Stimulated activated CD4-positive, alpha-beta T cell treated with anti-CD3 and anti-CD28 coated beads, TNF-alpha, amount 100 ng/mL, for 4 hours (primary cell): ENCODE results near the gene CCDC85C.

Experiments
- DNase-seq, 3 experiments: peaks; one replicate each; pipeline ENCODE4 v3.0.0-alpha.2; 2020; ENCODE audit warnings: low read depth in 3 of 3

CCDC85C gene

DNA sequence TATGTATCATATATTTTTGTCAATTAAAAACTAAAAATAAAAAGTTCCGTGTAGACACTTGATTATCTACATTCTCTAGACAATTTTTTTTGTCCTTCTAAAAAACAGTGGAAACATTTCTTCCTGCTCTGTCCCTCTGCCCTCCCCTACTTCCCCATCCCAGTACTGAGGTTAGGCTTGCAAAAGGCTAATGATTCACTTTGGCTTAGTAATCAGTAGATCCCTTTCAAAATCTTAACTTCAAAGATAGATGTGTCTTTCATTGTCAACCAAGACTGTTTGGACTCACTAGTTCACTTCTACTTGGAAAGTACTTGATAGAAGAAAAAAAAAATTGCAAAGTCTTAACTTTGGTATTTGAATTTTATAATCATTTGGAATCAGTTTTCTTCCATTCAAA is 127.1 kb downstream of the CCDC85C start:
- no peak for DNase-seq

GRCh38 chr14:99475660-99476059 is 128.3 kb downstream of the CCDC85C start:
- no peak for DNase-seq

DNA sequence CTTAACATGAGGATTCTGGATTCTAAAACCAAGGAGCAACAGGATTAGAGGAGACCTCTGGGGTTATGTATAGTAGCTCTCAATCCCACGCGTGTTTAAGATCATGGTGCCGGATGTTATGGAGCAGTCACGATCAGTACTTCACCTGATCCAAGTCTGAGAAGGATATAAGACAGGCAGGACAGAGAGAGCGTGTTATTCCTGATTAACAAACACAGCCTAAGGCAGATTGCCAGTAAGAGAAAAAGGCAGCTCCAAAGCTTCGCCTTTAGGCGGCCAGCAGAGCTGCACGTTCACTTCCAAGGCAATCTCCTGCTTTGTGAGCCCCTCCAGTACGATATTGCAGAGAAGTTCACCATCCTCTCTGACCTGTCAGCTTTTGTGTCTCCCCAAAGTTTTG is 128.8 kb downstream of the CCDC85C start:
- no peak for DNase-seq

DNA sequence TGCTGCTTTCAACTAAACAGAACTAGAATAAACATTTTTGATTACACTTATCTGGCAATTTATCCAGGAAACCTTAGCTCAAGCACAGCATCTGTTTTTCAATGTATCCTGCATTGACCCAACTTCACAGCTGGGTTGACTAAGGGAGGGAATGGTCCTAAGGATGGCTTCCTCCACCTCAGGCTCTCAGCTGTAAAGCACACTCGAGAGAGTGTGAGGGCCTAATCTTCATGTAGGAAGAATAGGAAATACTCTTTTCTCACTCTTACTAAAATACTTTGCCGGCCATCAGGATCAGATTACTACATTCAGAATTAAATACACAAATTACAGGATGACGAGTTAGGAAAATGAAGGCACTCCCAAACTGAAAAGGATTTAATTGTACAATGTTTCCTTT is 130.5 kb downstream of the CCDC85C start:
- no peak for DNase-seq

DNA sequence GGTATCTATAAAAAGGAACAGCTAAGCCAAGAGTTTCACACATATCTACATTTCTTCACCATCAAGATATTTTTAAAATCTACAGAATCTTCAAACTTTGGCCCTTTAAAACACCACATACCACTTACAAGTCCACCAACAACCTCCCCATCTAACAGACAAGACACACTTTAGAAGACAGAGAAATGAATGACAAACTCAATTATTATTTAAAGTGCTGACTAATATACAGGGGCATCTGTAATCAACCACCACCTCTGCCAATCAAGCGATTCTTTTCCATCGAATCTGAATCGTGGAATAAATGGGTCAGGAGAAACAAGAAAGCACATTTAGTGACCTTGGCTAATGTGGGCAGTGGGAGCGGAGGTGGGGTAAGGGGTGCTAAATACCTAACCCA is 131.1 kb downstream of the CCDC85C start:
- DNase-seq: no peak

DNA sequence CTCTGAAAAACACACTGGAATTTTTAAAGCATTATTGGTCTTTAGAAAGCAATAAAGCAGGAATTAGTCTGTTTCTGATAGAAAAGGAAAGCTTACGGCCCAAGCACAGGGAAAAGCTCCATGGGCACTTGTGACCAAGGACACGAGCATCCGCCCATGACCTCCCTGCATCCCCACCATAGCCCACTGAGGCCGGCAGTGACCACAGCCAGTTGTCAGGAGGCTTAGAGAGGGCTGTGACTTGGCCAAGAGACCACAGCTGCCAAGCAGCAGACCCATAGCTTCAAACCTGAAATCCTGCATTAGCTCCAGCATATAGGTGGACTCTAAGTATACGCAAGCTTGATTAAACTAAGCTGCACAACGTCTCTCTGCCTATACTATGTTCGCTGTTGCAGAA is 132.3 kb downstream of the CCDC85C start:
- DNase-seq: no peak

- DNase-seq: no peak
These were observed 135.0 kb downstream of the CCDC85C start for GRCh38 chr14:99468836-99469592.

DNA sequence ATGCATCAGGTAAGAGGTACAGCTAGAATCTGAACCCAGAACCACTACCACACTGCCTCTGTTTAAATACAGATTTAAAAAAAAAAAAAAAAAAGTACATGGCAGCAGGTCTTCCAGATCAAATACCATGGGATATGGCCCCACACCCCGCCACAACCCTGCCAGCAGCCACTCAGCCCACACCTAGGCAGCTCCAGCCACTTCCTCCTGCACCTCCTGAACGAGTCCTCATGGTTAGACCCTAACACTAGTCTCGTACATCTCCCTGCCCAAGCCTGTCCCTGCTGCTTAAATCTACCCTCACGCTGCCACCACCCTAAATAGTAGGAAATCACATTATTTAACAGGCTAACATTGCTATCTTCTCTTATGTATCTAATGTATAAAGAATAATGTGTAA is 135.9 kb downstream of the CCDC85C start:
- DNase-seq: no peak

DNA sequence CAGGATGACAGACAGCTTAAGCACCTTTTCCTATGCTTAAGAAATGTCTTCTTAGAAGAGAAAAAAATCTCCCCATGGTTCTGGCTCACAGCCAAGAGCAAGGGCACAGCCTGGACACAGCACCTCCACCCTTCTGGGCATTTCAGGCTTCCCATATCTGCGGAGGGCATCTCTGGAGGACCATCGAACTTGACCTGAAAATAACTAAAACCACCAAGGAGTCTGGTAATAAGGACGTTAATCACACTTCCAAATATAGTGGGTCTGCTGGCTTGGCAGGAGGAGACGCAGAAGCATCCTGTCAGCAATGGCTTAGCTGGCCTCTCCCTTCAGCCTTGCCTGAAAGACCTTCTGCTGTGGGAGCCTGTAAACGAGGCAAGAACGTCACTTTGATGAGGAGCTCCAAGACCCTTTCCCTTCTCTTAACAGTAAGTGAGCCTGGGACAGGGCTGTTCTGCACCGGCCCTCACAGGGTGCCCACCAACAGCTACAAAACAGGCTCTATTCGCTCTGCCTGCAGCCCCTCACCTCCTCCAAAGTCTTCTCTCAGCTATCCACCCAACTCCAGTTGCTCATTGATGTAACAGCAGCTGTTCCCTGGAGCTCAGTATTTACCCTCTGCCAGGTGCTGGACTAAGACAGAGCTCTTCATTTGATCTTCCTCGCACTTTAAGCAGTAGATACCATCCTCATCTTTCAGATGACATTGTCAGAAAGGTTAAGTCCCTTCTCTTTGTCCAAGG is 136.5 kb downstream of the CCDC85C start:
- no peak for DNase-seq

DNA sequence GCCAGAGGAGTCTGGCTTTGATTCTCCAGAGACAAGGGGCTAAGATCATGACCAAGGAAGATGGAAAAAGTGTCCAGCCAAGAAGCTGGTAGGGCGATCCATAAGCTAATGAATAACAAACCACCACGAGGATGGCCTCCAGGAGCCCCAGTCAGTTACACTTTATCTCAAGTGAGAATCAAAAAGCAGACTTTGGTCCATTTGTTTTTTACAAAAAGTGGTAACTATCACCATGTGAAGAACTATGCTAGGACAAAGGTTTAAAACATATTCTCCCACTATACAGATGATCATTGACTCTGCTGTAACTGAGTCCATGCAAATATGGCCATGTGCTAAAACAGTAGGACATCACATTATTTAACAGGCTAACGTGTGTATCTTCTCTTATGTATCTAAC is 137.2 kb downstream of the CCDC85C start:
- no peak for DNase-seq

DNA sequence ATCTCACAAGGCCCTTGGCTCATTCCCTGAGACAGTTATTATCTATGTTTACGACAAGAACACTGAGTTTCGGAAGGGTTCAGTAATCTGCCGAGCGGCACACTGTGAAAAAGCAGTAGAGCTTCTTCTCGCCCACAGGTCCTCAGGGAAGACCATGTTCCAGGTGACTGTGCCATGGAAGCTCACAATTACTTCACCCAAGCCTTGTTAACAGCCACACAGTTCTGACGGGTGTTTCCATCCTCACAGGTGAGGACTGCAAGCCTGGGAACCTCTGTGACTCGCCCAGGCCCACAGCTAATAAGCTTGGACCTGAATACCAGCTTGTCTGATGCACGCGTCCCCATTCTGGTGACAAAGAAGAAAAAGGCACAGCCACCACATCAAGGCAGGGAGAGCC is 138.7 kb downstream of the CCDC85C start:
- DNase-seq: no peak

DNA sequence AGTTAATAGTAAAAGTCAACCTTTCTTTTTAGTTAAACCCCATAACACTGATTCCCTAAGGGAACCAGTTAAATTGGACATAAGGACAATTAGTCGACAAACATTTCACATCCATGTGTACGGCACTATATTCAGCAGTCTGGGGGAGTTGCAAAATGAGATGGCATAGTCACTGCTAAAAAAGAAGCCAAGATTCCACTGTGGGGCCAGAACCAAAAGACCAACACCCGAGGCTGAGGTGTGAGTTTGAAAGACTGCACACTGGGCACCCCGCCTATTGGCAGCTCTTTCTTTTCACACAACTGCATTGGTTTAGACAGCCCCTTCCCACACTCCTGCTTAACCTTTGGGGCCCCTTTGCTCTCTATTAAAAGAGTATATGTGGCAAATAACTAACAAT is 140.0 kb downstream of the CCDC85C start:
- no peak for DNase-seq

DNA sequence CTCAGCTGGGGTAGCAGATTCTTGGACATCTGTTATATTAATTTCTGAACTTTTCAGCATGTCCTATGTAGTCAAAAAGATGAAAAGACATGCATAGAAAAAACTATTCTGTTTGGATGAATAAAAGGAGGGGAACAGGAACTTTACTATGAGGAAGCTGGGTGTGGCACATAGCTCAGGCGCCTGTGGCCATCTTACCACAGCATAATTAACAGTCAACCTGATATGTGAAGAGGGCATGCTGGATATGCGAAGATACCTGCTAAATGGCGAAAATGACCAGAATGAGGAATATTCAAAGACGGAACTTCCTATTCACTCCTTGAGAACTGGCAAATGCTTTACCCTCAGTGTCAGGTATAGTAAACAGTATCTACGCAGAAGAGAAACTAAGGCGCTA is 141.8 kb downstream of the CCDC85C start:
- DNase-seq: no peak

DNA sequence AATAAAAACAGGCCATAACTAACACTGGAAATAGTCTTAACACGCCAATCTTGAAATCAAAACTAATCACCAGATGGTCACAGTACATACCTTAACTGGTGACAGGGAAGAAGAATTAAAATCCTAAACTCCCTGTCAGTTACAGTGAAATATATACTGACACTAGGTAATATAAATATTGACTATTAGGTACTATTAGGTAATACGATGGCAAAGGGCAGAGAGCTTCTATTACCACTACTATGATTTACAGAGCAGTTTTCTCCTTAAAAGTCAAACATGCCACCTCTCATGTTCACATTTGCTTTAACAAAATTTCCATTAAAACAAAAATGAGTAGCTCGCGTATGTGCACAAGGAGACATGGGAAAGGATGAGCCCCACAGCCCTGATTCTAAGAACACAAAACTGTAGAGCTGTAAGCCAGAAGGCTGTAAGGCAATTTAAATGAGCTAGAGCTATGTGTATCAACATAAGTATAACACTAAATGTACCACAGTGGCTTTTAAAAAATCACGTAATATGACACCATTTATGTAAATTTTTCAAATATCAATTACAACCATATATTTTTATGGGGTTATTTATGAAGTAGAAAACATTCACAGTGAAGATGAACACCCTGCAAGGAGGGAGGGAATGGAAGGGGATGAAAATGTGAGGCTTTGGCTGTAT is 142.5 kb downstream of the CCDC85C start:
- no peak for DNase-seq

DNA sequence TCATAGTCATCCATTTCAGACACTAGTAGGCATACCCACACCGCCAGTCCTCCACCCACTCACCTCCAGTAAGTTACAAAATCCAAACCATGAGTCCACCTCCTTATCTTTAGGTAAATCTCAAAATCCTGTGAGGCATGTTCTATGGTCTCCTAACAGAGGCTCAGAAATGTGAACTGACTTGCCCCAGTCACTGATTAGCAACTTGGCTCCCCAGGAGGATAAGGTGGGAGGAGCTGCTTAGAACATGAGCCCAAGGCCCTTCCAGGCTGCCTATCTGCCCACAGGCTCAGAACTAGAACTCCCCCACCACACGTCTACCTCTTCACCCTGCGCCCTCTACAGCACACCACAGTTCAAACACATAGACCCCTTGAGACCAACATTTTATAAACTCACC is 143.2 kb downstream of the CCDC85C start:
- no peak for DNase-seq

DNA sequence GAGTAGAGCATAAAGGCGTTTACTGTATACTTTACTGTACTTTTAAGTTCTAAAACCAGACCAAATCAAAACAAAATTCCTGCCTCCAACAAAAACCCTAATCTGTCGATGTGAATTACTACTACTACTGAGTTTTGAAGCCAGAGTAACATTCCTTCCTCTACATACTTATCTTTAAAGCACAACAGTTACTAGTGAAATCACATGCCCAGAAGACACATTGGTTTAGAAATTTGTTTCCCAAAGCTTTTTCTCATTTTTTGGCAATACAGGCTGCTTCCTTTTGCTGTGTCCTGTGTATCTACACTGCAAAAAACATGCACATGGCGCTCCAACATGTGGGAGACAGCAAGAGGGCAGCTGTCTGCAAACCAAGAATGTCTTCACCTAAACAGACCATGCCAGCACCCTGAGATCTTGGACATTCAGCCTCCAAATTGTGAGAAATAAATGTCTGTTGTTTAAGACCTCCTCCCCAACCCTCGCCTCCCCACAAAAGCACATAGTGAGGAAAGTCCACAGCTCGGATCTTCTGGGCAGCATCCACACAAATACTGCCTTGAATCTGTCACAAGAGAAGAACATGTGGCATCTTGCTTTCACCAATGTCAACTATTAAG is 144.4 kb downstream of the CCDC85C start:
- no peak for DNase-seq

- DNase-seq: no peak
These were observed 149.8 kb downstream of the CCDC85C start for GRCh38 chr14:99454246-99454645.

GRCh38 chr14:99452968-99453367 is 151.0 kb downstream of the CCDC85C start:
- no peak for DNase-seq

- DNase-seq: no peak
These were observed 152.8 kb downstream of the CCDC85C start for GRCh38 chr14:99451234-99451633.

DNA sequence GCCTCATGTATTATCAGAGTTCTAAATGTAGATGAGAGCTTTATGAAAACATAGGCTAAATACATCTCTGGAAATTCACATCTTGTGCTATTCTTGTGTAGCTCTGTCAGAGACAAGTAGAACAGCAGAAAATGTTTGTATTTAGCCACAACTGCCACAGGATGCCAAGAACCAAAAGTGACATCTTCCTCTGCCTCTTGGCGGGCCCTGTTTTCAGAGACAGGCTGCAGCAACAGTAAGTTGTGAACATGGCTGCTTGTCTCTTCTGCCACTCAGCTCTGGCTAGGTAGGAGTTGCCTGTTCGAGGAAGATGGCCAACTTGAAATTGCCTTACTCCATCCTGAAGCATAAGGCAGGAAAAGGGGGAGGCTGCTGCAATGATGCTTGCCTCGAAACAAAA is 153.7 kb downstream of the CCDC85C start:
- no peak for DNase-seq
